Spleen (tissue), 7 donors: ENCODE data around the gene STRBP.

Experiments
- POLR2A ChIP-seq, 3 donors: fragments of 450-650 bp; IDR thresholded peaks; one replicate each; pipeline ENCODE4 v1.5.1; 2017; ENCODE audit warnings: antibody characterized with exemption in 3 of 3, mild to moderate bottlenecking in 1 of 3
- TF ChIP-seq, protein P1 (sequence below), 11 experiments: fragments of 200-600 bp in 7 of 11; fragments of 450-650 bp in 4 of 11; sonication (generic) in 4 of 11; IDR thresholded peaks in 8 of 11; conservative IDR thresholded peaks in 3 of 11; 1 replicate in 7 of 11; 2 replicates in 4 of 11; pipeline versions ENCODE4 v1.4.0 to v1.8.0; 2016 to 2021; ENCODE audit warnings: antibody characterized with exemption in 11 of 11, inconsistent platforms in 4 of 11, mild to moderate bottlenecking in 1 of 11
- donor health status: DM: no; HTN: no; CAD: no; lungs with moderate emphysema.
- donor health status: DM: no; HTN: no; CAD: no.
- donor health status: DM: no; HTN: no; CAD: no.

DNA sequence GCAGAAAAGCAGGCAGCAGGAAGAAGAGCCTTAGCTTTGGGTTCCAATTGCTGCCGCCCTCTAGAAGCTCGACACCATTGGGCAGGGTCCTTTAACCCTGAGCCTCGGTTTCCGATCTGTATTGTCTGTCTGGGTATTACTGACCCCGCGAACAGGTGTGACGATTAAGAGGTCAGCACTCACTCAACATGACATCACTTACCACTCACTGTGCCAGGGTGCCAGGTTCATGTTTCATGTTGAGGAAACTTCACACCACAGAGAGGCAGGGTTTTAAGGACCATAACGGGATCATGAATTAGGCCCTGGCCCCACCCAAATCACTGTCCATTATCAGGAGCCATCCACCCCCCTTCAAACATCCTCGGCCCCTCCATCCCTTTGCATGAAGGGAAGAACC lies 159.4 kb downstream of the STRBP start:
- TF ChIP-seq, protein P1, sequence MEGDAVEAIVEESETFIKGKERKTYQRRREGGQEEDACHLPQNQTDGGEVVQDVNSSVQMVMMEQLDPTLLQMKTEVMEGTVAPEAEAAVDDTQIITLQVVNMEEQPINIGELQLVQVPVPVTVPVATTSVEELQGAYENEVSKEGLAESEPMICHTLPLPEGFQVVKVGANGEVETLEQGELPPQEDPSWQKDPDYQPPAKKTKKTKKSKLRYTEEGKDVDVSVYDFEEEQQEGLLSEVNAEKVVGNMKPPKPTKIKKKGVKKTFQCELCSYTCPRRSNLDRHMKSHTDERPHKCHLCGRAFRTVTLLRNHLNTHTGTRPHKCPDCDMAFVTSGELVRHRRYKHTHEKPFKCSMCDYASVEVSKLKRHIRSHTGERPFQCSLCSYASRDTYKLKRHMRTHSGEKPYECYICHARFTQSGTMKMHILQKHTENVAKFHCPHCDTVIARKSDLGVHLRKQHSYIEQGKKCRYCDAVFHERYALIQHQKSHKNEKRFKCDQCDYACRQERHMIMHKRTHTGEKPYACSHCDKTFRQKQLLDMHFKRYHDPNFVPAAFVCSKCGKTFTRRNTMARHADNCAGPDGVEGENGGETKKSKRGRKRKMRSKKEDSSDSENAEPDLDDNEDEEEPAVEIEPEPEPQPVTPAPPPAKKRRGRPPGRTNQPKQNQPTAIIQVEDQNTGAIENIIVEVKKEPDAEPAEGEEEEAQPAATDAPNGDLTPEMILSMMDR (IDR thresholded peaks at IDR 0.05 in 8 of 11, conservative IDR thresholded peaks at IDR 0.05 in 3 of 11) = no peak
- no peak for TF ChIP-seq POLR2A (IDR thresholded peaks at IDR 0.05)
